Pulmonary artery endothelial cell (primary cell): ENCODE measurements around the gene FIBP. TPM values are rescaled to one million over a fixed set of nuclear protein-coding genes. Genes with fewer than 3 reads are reported as not detected.
A peak's percentile ranks its signal among the peaks of the same experiment; 100 is the strongest.

Experiments used
- DNase-seq: peaks from one replicate; pipeline ENCODE4 v3.0.0-alpha.2; 2011; ENCODE audit warnings: low read depth, low spot score
- total RNA-seq: library from RNA; depleted of rRNA; stranded (reverse); fragments of >200 nt; gene quantifications from 2 replicates; pipeline ENCODE4 v1.2.3, GENCODE V29; 2014

FIBP gene
- total RNA-seq, 1 donor from 2014 or later, result 229 TPM

DNA sequence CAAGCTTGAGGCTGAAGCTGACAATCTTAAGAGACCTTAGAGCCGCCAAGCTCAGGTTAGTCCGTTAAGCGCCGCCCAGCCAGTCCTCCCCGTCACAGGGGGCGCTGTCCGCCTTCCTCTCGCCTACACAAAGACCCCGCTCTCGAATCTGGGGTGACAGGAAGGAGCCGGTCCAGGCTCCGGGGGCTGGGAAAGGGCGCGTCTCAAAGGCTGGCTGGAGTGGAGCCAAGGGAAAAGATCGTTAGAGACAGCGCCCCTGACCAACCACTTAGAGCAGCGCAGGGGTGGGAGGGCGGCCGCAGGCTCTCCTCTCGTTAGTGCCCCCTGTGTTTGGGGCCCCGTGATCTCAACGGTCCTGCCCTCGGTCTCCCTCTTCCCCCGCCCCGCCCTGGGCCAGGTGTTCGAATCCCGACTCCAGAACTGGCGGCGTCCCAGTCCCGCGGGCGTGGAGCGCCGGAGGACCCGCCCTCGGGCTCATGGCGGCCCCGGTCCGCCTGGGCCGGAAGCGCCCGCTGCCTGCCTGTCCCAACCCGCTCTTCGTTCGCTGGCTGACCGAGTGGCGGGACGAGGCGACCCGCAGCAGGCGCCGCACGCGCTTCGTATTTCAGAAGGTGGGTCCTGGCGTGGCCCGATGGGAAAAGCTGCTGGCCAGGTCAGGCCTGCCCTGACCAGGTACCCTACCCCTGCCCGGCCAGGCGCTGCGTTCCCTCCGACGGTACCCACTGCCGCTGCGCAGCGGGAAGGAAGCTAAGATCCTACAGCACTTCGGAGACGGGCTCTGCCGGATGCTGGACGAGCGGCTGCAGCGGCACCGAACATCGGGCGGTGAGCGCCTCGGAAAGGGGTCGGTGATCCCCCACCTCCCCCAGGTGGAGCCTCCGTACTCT is 27.8 kb downstream of the FIBP start, which contains the start of gene MUS81:
Gene MUS81 (plus strand): TSS at position 156 of the 887 bp plus-strand sequence. CDS start 321 bp downstream, at position 477.
- peak; percentile 94 for DNase-seq

DNA sequence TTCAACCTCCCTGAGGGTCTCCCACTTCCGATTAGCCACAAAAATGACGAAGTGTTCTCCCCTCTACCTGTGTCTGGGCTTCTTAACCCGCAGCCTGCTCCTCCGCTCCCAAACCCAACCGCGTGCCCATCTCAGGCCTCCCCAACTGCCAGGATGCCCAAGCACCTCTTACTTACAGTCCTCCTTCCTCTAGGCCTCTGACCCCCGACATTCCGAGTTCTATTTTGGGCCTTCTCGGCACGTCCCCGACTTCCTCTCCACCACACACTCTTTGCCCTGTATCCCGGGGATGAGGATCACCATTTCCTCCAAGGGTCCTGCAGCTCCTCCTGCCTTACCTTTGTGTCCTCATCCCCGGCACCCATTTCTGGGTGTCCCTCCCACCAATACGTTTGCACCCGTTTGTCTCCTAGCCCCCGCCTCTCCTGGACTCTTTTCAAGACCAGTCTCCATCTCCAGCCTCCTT is 28.4 kb downstream of the FIBP start:
- no peak for DNase-seq

GRCh38 chr11:65859095-65859811 is 29.0 kb downstream of the FIBP start:
- peak; percentile 95 for DNase-seq

GRCh38 chr11:65858681-65859087 is 29.6 kb downstream of the FIBP start:
- DNase-seq, result no peak

DNA sequence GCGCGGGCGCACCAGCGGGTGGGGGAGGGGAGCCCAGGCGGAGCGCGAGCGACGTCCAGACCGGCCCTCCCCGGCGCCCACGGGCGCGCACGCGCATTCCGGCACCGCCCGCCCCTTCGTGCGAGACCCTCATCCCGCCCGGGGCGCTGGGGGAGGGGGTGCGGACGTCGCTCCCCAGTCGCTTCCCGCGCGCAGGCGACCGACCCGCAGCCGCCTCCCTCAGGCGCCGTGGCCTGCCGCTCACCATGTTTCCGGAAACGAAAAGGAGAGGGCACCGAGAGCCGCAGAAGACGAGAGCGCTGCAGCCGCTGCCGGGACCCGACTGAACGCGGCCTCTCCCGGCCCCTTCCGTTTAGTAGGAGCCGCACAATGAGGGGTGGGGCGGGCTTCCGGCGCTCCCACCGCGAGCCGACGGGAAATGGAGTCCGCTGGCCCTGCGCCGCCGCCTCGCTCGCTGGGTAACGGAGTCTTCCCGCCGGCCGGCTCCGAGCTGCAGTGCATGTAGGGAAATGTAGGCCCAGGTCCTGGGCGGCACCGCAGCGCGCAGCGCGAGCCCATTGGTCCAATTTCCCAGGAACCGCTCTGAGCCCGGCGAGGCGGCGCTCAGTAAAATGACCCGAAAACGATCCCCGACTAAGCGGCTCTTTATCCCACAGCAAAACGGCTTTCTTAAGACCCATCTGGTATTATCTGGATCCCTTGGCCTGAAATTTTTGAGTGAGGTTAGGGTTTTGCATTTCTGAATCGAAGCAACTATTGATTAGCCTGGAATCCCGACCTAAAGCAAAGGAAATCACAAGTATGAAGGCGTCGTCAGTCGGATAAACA is 30.2 kb downstream of the FIBP start, which contains the start of gene CFL1:
Gene CFL1 (minus strand): TSS at position 328 of the 828 bp plus-strand sequence. CDS start 81 bp downstream, at position 247.
- peak; percentile 89 for DNase-seq

DNA sequence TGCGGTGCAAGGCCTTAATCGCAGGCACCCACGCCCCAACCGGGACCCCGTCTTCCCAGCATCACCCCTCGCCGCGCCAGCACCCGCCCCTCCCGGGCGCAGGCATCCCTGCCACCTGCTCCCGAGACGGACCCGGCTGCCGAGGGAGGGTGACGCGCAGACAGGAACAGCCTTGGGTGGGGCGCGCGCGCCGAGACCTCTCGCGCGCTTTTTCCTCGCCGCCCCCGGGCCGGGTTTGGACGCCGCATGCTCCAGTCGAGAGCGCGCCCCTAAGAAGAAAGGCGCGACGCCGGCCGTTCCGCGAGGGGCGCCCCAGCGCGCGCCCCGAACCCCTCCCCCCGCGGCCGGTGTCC is 30.8 kb downstream of the FIBP start:
- no peak for DNase-seq

DNA sequence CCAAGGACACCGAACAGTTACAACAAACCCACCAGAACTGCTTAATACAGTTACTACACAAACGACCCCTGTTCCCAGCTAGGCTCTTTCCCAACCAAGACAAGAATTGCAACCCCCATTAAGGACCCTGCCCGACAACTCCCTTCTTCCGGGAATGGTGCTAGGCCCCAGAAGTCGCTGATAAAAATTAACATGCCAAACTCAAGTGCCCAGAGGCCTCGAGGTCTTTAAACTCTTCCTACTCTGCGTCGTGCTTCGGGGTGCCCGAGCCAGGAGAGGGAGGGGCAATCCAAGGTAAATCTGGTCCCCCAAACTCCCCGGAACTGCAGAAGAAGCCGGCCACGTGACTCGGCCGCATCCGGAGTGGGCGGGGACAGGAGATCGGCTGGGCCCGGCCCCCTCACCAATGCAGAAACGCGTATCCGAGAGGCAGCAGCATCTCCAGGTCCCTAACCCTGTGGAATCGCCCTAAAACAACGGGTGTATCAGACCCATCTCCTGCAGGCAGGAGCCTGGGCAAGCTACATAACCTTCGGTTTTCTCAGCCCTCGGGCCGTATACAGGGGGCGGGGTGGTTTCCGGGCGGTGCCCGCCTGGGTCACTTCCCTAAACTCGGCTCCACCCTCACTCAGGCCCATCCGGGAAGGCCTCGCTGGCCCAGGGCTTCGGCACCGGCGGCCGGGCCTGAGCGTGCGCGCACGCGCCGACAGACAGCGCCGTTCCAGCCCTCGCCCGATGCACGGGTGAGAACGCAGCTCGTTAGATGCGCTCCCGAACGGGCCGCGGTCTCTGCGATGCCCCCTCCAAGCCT is 31.4 kb downstream of the FIBP start:
- DNase-seq, result no peak

DNA sequence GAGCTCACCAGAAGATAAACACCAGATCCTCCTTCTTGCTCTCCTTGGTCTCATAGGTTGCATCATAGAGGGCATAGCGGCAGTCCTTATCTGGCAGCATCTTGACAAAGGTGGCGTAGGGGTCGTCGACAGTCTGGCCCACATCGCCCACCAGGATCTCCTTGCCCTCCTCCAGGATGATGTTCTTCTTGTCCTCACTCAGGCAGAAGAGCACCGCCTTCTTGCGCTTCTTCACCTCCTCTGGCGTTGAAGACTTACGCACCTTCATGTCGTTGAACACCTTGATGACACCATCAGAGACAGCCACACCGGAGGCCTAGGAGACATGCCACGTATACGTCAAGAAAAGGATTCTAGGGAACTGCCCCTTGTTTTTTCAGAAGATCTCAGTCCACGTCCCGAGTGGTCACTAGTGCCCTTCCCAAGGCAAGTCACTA is 32.3 kb downstream of the FIBP start:
- no peak for DNase-seq

DNA sequence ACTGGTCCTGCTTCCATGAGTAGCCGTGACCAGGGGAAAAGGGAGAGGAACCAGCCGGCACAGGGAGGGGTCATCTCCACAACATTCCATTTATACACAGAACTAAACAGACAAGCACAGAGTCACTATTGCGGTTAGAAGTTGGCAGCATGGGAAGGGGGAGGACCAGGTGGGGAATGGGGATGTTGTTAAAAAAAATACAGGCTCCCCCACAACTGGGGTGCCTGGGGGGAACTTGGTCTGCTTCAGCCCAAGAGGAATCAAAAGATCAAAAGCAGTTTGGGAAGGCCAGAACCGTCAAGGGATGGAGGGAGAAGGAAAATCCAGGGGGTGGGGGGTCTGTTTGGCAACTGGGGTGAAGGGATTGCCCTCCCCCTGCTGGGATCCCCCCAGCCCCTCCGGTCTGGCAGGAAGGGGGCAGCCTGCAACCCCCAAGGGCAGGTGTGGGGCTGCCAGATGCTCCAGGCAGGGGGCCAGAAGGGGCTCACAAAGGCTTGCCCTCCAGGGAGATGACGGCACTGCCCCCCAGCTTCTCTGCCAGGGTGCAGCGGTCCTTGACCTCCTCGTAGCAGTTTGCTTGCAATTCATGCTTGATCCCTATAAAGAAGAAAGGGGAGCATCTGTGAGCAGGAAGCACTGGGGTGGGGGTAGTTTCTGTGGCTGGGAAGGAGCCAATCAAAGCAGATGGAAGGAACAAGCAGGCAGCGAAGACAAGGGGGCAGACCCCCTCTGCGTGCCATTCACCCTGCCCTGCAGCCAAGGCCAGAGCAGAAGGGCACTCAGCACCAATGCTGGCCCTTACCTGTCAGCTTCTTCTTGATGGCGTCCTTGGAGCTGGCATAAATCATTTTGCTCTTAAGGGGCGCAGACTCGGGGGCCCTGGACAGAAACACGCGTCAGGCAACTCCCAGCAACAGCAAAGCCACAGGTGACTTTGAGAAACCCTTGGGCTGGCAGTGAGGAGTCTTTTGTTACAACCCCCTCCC is 33.1 kb downstream of the FIBP start:
- DNase-seq, result no peak

DNA sequence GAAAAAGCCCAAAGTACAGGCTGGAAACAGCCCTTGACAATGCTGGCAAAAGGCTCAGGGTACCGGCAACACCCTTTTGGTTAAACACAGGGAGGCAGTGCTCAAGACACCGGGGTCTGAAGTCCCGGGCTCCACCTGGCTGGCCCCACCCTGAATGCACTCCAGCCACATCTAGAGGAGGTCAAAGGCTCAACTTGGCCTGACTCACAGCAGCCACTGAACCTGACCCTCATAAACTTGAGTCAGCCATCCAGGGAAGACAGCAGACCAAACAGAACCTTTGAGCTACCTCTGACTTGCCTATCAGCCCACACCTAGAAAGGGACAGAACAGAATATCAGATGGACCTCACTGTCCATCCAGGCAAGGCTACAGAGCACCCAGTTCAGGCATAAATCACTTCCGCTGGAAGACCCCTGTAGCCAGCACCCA is 34.1 kb downstream of the FIBP start:
- no peak for DNase-seq

DNA sequence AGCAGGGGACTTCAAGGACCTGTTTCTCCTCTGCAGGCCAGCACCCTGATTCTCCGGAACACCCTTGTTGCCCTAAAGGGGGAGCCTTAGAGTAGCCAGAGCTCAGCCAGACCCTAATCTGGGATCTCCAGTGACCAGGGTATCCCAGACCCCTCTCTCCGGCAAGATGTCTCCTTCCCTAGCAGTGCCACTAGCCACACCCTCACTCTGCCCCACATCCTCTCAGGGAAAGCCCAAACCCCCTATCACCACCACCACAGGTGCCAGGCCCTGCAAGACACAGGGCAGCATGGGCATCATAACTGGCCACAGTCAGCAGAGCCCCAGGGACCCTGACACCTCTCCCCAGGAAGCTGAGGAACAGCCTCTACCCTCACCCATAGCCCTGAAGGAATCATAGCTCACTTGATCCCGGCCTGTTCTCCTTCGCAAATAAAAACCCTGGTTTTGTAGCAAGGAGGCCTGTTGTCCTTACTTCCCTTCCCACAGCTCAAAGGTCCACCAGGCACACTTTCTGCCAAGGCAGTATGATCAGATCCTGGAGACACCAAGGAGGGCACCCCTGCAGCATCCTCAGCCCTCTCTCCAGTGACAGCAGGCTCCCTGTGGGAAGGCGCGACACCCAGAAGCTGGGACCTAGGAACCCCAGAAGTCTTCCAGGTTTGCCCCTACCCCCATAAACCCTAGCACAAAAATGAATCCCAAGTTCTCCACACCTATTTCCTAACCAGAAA is 34.9 kb downstream of the FIBP start:
- no peak for DNase-seq

DNA sequence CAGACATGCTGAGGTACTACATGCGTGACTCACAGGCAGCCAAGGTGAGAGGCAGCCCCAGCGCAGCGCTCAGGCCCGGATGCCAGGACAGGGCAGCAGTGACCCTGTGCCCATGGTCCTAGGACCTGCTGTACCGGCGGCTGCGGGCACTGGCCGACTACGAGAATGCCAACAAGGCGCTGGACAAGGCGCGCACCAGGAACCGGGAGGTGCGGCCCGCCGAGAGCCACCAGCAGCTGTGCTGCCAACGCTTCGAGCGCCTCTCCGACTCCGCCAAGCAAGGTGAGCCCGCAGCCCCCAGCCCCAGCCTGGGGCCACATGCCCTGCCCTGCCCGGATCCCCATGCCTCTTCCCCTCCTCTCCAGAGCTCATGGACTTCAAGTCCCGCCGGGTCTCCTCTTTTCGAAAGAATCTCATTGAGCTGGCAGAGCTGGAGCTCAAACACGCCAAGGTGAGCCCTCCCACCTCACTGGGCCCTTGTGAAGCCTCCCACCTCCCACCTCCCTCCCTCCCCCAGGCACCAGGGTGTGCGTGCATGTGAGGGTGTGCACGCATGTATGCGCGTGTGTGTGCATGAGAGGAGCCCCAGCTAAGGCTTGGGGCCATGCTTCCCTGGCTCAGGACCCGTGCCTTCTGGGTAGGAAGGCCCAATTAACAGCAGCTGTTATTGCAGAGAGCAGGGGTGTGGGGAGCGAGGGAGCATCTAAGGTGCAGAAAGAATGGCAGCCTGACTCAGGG is 35.6 kb downstream of the FIBP start:
- no peak for DNase-seq

- DNase-seq, result no peak
Observed at GRCh38 chr11:65851811-65852507, 36.3 kb downstream of the FIBP start.

DNA sequence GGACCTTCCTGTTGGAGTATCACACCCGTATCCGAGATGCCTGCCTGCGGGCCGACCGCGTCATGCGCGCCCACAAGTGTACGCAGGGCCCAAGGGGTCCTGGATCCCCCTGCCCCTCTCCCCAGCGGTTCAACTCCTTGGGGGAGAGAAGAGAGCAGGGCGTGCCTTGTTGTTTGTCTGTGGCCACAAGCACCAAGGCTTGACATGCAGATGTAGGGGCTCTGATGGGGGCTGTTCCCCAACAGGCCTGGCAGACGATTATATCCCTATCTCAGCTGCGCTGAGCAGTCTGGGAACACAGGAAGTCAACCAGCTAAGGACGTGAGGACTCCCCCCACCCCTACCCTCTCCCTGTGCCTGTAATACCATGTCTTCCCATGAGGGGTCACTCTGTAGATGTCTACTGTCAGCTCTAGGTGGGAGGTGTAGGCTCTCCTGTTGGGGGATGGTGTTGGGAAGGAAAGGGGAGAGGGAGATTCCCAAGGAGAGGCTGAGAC is 37.1 kb downstream of the FIBP start:
- DNase-seq, result no peak

- no peak for DNase-seq
Observed at GRCh38 chr11:65850217-65851082, 37.8 kb downstream of the FIBP start.

DNA sequence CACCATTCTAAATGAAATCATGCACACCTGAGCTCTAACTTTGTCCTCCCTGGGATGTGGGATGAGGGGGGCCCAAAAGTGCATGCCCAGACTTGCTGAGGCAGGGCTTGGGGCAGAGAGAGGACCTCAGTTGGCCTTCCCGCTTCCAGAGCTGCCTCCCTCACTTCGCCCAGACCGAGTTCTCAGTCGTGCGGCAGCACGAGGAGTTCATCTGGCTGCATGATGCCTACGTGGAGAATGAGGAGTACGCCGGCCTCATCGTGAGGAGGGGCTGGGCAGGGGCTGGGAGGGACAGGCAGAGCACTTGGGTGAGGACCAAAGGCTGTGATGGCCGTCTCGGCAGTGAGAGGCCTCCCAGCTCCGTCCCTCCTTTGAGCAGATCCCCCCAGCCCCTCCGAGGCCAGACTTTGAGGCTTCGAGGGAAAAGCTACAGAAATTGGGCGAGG is 38.5 kb downstream of the FIBP start:
- no peak for DNase-seq
